GM06990 (cell line): ENCODE measurements around the gene PNLDC1.
A peak's percentile ranks its signal among the peaks of the same experiment; 100 is the strongest.
"Not testable (repeated sequence)": the region's sequence is repeated elsewhere in the genome, so short reads cannot be mapped to it uniquely, and the experiment has no call there.

ENCODE experiments used
- DNase-seq: peaks from one replicate; pipeline ENCODE4 v3.0.0-alpha.2; 2011; ENCODE audit not compliant: insufficient read length; ENCODE audit errors: extremely low read depth
- H3K27me3 ChIP-seq: replicated peaks from 2 replicates; pipeline ENCODE4 v1.6.0; 2011; ENCODE audit warnings: low read length; ENCODE audit not compliant: control insufficient read depth, insufficient read depth
- H3K36me3 ChIP-seq: 2 replicates; pipeline ENCODE4 v1.5.1; 2011; ENCODE audit warnings: low read length; ENCODE audit not compliant: control insufficient read depth, insufficient read depth
- H3K4me3 ChIP-seq: replicated peaks from 2 replicates; pipeline ENCODE4 v1.5.1; 2011; ENCODE audit warnings: low read depth, mild to moderate bottlenecking, control low read depth, low read length
- CTCF ChIP-seq: IDR thresholded peaks from 2 replicates; pipeline ENCODE4 v1.5.1; 2011; ENCODE audit warnings: low read length, control low read depth, mild to moderate bottlenecking, inconsistent platforms; ENCODE audit not compliant: insufficient read depth, poor library complexity, severe bottlenecking

The PNLDC1 gene

DNA sequence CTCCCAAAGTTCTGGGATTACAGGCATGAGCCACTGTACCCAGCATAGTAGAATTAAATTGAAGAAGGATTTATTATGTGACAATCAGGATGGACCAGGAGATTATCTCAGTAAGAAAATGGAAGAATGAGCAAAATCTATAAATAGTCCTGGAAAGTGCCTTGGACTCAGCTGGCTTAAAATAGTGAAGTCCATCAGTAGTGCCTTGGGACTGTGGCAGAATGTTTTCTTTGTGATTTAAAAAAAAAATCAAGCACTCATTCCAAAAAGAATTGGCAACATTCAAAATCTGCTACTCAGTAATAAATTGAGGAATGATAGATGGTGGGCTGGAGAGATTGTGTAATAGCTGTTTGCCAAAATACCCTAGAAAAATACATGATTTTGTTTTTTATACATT lies 53.7 kb downstream of the PNLDC1 start:
- H3K27me3 ChIP-seq, result no peaks in the 10 kb centered on the region
- no peak for DNase-seq
- no peak for TF ChIP-seq CTCF
- H3K36me3 ChIP-seq, result no peaks in the 10 kb centered on the region
- no peak overlapping the region for H3K4me3 ChIP-seq

GRCh38 chr6:159854959-159855358 lies 54.9 kb downstream of the PNLDC1 start:
- Histone ChIP-seq H3K27me3 (no peaks in the 10 kb centered on the region), H3K4me3 (no peak overlapping the region), H3K36me3 (no peaks in the 10 kb centered on the region)
- no peak for TF ChIP-seq CTCF
- DNase-seq, result no peak

DNA sequence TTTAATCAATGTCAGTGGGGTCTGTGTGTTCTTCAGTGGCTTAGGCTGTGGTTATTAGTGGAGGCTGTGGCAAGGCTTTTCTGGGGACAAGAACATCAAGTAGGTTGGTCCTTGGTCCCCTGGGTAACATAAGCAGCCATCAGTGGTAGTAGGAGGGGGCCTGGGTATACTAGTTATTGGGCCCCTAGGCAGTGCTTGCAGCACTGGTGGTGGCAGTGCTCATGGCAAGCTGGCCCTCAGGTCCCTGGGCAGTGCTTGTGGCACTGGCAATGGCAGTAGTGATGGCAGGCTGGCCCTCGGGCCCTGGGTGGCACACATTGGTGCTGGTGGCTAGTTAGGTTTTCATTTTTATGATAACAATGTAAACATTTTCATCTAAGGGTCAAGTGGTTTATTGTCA lies 58.2 kb downstream of the PNLDC1 start:
- H3K36me3 ChIP-seq, result no peaks in the 10 kb centered on the region
- H3K27me3 ChIP-seq, result no peaks in the 10 kb centered on the region
- no peak overlapping the region for H3K4me3 ChIP-seq
- no peak for TF ChIP-seq CTCF
- no peak for DNase-seq

GRCh38 chr6:159860482-159860881 lies 60.4 kb downstream of the PNLDC1 start:
- no peak for TF ChIP-seq CTCF
- Histone ChIP-seq H3K4me3 (no peak overlapping the region), H3K36me3 (no peaks in the 10 kb centered on the region), H3K27me3 (no peaks in the 10 kb centered on the region)
- no peak for DNase-seq

GRCh38 chr6:159862103-159862502 lies 62.0 kb downstream of the PNLDC1 start:
- Histone ChIP-seq H3K36me3 (no peaks in the 10 kb centered on the region), H3K4me3 (no peak overlapping the region), H3K27me3 (no peaks in the 10 kb centered on the region)
- no peak for DNase-seq
- TF ChIP-seq CTCF, result no peak

DNA sequence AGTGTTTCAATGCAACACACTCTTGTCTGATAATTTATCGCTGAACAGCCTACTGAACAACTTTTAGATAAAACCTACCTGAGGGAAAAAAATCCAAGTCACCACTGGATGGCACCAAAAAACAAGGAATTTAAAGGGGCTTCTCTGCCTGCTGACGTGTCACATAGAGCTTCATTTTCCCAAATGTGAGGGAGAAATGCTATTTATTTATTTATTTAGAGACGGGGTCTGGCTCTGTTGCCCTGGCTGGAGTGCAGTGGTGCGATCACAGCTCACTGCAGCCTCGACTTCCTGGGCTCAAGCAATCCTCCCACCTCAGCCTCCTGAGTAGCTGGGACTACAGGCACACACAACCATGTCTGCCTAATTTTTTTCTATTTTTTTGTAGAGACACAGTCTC lies 63.3 kb downstream of the PNLDC1 start:
- H3K4me3 ChIP-seq, H3K27me3 ChIP-seq, H3K36me3 ChIP-seq: not testable (repeated sequence)
- peak; percentile 41 for TF ChIP-seq CTCF
- peak; percentile 25 for DNase-seq
